ENCODE data around the gene THRB.
A peak's percentile ranks its signal among the peaks of the same experiment; 100 is the strongest.
"Not testable (repeated sequence)": the region's sequence is repeated elsewhere in the genome, so short reads cannot be mapped to it uniquely, and the experiment has no call there.

Gene THRB

DNA sequence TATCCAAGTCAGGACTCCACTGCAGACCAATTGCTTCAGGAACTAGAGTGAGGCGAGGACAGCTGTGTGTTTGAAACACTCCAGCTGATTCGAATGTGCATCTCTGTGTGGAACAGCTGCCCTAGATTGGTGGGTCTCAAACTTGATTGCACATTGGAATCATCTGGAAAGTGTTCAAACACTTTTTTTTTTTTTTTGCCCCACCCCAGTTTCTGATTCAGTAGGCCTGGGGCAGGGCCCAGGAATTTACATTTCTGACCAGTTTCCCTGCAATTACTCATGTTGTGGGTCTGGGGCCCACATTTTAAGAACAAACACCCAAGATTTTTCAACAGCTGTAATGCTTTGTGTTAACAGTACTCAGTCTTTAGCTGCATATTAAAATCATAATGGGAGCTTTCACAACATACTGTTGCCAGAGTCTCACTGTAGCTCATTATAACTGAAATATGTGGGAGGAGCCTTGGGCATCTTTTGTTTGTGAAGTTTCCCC is 392.9 kb downstream of the THRB start:
- DNase-seq (ENCODE audit: extremely low read depth, insufficient read length) = no peak
- Histone ChIP-seq H3K4me3 (replicated peaks; ENCODE audit: low read depth, low read length) (no peak overlapping the region), H3K36me3 (ENCODE audit: control insufficient read depth, insufficient read depth, low read length) (no peaks in the 10 kb centered on the region), H3K27me3 (replicated peaks; ENCODE audit: control insufficient read depth, insufficient read depth, low read length) (no peaks in the 10 kb centered on the region)
- TF ChIP-seq, protein P1, sequence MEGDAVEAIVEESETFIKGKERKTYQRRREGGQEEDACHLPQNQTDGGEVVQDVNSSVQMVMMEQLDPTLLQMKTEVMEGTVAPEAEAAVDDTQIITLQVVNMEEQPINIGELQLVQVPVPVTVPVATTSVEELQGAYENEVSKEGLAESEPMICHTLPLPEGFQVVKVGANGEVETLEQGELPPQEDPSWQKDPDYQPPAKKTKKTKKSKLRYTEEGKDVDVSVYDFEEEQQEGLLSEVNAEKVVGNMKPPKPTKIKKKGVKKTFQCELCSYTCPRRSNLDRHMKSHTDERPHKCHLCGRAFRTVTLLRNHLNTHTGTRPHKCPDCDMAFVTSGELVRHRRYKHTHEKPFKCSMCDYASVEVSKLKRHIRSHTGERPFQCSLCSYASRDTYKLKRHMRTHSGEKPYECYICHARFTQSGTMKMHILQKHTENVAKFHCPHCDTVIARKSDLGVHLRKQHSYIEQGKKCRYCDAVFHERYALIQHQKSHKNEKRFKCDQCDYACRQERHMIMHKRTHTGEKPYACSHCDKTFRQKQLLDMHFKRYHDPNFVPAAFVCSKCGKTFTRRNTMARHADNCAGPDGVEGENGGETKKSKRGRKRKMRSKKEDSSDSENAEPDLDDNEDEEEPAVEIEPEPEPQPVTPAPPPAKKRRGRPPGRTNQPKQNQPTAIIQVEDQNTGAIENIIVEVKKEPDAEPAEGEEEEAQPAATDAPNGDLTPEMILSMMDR (IDR thresholded peaks at IDR 0.05; ENCODE audit: insufficient read depth, low read length, poor library complexity, severe bottlenecking) = no peak

DNA sequence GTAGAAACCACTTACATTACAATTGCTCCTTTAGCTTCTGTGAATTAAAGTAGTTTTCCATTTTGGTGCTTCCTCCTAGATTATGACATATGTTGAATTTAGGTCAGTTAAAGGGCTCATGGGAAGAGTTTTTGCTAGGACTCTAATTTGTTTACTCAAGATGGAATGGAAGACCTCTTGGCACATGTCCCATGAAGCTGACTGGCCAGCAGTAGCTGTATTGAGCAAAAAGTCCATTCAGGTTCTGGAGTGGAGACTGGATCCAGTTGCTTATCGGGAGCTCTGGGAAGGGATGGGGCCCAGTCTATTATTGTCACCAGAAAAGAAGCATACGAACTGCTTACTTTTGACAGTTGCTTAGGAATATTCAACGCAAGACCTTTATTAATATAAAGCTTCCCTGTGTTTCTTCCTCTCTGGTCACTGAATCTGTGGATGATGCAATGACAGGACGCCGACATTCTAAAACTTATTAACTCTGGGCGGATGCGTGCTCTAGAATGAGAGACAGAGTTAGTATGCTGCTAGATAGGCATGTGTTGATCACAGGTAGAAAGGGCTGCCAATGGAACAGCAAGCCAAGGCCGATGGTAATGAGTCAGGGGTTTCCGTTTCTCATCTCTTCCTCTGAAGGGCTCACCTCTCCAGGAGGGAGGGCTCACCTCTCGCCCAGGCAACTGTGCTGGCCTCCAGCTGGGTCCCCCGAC is 393.8 kb downstream of the THRB start:
- Histone ChIP-seq H3K36me3 (ENCODE audit: control insufficient read depth, insufficient read depth, low read length) (no peaks in the 10 kb centered on the region), H3K4me3 (replicated peaks; ENCODE audit: low read depth, low read length) (no peak overlapping the region), H3K27me3 (replicated peaks; ENCODE audit: control insufficient read depth, insufficient read depth, low read length) (no peaks in the 10 kb centered on the region)
- TF ChIP-seq, protein P1 (IDR thresholded peaks at IDR 0.05; ENCODE audit: insufficient read depth, low read length, poor library complexity, severe bottlenecking) = no peak
- no peak for DNase-seq (ENCODE audit: extremely low read depth, insufficient read length)

DNA sequence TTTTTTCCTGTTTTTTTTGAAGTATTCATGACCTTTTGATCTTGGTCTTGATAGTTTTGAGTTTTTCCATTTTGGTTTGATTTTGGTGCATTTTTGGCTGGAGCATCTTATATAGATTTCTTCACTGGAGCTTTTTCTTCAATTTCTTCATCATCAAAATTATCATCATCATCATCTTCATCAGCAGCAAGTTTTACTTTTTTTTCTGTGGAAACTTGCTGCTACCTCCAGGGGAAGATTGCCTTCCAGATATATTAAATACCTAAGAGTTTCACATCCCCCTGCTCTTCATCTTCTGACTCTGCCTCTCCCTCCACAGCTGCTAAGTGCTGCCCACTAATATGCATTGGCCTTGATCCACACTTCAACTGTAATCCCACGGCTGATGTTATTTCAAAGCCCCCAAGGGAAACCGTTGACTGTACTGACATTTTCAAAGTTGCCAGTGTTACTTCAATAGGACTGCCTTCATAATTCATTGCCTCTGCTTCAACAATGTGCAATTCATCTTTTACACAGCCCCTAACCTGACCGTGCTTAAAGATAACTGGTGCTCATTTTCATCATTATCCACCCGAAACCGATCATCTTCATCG is 397.9 kb downstream of the THRB start:
- TF ChIP-seq, protein P1 (IDR thresholded peaks at IDR 0.05; ENCODE audit: insufficient read depth, low read length, poor library complexity, severe bottlenecking) = no peak
- no peak overlapping the region for H3K4me3 ChIP-seq (replicated peaks; ENCODE audit: low read depth, low read length)
- H3K36me3 ChIP-seq (ENCODE audit: control insufficient read depth, insufficient read depth, low read length) = no peaks in the 10 kb centered on the region
- no peaks in the 10 kb centered on the region for H3K27me3 ChIP-seq (replicated peaks; ENCODE audit: control insufficient read depth, insufficient read depth, low read length)
- no peak for DNase-seq (ENCODE audit: extremely low read depth, insufficient read length)

DNA sequence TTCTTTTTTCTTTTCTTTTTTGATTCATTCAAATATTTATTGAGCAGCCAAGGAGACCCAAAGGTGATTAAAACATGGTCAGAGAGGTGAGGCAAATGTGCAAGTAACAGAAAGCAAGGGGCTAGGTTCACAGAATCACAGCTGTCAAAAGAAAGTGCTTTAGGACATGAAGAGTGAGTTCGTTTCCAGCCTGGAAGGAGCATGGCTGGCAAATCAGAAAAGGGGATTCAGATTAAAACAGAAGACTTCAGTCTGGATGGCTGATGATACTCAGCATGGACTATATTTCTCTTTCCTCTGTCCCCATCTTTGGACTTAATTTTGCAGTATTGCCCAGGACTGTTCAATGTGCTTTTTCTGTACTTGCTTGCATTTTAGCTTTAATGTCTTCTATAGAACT is 398.4 kb downstream of the THRB start:
- Histone ChIP-seq H3K4me3 (replicated peaks; ENCODE audit: low read depth, low read length) (no peak overlapping the region), H3K36me3 (ENCODE audit: control insufficient read depth, insufficient read depth, low read length) (no peaks in the 10 kb centered on the region), H3K27me3 (replicated peaks; ENCODE audit: control insufficient read depth, insufficient read depth, low read length) (no peaks in the 10 kb centered on the region)
- TF ChIP-seq, protein P1 (IDR thresholded peaks at IDR 0.05; ENCODE audit: insufficient read depth, low read length, poor library complexity, severe bottlenecking) = no peak
- DNase-seq (ENCODE audit: extremely low read depth, insufficient read length) = no peak

DNA sequence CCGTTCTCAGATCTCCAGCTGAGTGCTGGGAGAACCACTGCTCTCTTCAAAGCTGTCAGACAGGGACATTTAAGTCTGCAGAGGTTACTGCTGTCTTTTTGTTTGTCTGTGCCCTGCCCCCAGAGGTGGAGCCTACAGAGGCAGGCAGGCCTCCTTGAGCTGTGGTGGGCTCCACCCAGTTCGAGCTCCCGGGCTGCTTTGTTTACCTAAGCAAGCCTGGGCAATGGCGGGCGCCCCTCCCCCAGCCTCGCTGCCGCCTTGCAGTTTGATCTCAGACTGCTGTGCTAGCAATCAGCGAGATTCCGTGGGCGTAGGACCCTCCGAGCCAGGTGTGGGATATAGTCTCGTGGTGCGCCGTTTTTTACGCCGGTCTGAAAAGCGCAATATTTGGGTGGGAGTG is 399.8 kb downstream of the THRB start:
- not testable (repeated sequence) for H3K4me3 ChIP-seq (replicated peaks; ENCODE audit: low read depth, low read length); H3K27me3 ChIP-seq (replicated peaks; ENCODE audit: control insufficient read depth, insufficient read depth, low read length)

DNA sequence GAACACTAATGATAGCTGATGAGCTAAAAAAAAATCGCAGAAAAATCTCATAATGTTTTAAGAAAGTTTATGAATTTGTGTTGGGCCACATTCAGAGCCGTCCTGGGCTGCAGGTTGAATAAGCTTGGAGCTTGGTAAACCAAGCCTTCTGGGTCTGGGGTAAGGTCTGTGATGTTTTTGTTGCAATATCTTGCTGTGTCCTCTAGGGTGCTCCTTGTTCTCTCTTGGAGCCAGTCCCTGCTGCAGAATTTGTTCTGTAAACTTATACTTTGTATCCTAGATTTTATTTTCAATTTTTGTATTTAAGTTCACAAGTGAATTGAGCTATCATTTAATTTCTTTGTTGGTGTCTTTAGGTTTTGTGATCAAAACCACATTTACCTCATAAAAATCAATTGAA is 405.9 kb downstream of the THRB start:
- no peak overlapping the region for H3K4me3 ChIP-seq (replicated peaks; ENCODE audit: low read depth, low read length)
- no peaks in the 10 kb centered on the region; the same call in 1 of the 2 replicates for H3K27me3 ChIP-seq (replicated peaks; ENCODE audit: control insufficient read depth, insufficient read depth, low read length)
- no peak for DNase-seq (ENCODE audit: extremely low read depth, insufficient read length)
- TF ChIP-seq, protein P1 (IDR thresholded peaks at IDR 0.05; ENCODE audit: insufficient read depth, low read length, poor library complexity, severe bottlenecking) = peak; percentile 52
- H3K36me3 ChIP-seq (ENCODE audit: control insufficient read depth, insufficient read depth, low read length) = no peaks in the 10 kb centered on the region

More for the DNA sequence above, 399.8 kb downstream of the THRB start:
- not testable (repeated sequence) for DNase-seq (ENCODE audit: extremely low read depth, insufficient read length); H3K36me3 ChIP-seq (ENCODE audit: control insufficient read depth, insufficient read depth, low read length)

Data from GM06990 (cell line).